H9 (cell line): ENCODE results near the gene SPECC1. TPM values are rescaled to one million over a fixed set of nuclear protein-coding genes. Genes with fewer than 3 reads are reported as not detected.

Source experiments
- DNase-seq: peaks from one replicate; pipeline ENCODE4 v3.0.0-alpha.2; 2017
- H2AFZ ChIP-seq: one replicate; pipeline ENCODE4 v1.6.1; 2013; ENCODE audit warnings: mild to moderate bottlenecking, low read length, control low read depth, moderate library complexity
- H2AK5ac ChIP-seq: 2 replicates; pipeline ENCODE4 v1.6.1; 2013; ENCODE audit warnings: low read length, control low read depth, mixed read lengths; ENCODE audit not compliant: insufficient read length
- H2BK120ac ChIP-seq: one replicate; pipeline ENCODE4 v1.6.1; 2013; ENCODE audit warnings: low read depth, mild to moderate bottlenecking, low read length, control low read depth, inconsistent platforms; ENCODE audit not compliant: poor library complexity, severe bottlenecking
- H2BK12ac ChIP-seq: 2 replicates; pipeline ENCODE4 v1.6.1; 2013; ENCODE audit warnings: low read length, control low read depth, mixed read lengths, low read depth; ENCODE audit not compliant: insufficient read length
- H2BK15ac ChIP-seq: 2 replicates; pipeline ENCODE4 v1.6.1; 2013; ENCODE audit warnings: low read depth, low read length, control low read depth
- H2BK20ac ChIP-seq: one replicate; pipeline ENCODE4 v1.6.1; 2013; ENCODE audit warnings: low read depth, mild to moderate bottlenecking, low read length, control low read depth, inconsistent platforms; ENCODE audit not compliant: poor library complexity, severe bottlenecking
- H2BK5ac ChIP-seq: 2 replicates; pipeline ENCODE4 v1.6.1; 2013; ENCODE audit warnings: low read length, control low read depth, mixed read lengths; ENCODE audit not compliant: insufficient read length
- H3K14ac ChIP-seq: 2 replicates; pipeline ENCODE4 v1.6.1; 2013; ENCODE audit warnings: low read length, control low read depth; ENCODE audit not compliant: insufficient read depth
- H3K18ac ChIP-seq: 2 replicates; pipeline ENCODE4 v1.6.1; 2013; ENCODE audit warnings: low read depth, mild to moderate bottlenecking, mixed read lengths, low read length, control low read depth; ENCODE audit not compliant: insufficient read length
- H3K23ac ChIP-seq: 2 replicates; pipeline ENCODE4 v1.6.1; 2013; ENCODE audit warnings: low read length, control low read depth, mixed read lengths, low read depth; ENCODE audit not compliant: insufficient read length
- H3K23me2 ChIP-seq: 2 replicates; pipeline ENCODE4 v1.6.1; 2013; ENCODE audit warnings: low read depth, mild to moderate bottlenecking, mixed read lengths, low read length, control low read depth; ENCODE audit not compliant: insufficient read length, poor library complexity, severe bottlenecking
- H3K27ac ChIP-seq: 2 replicates; pipeline ENCODE4 v1.5.1; 2013; ENCODE audit warnings: low read length, control low read depth, mixed read lengths, low read depth; ENCODE audit not compliant: insufficient read length
- H3K27me3 ChIP-seq: 2 replicates; pipeline ENCODE4 v1.6.1; 2013; ENCODE audit warnings: low read length, control low read depth, inconsistent platforms; ENCODE audit not compliant: insufficient read depth
- H3K4ac ChIP-seq: 2 replicates; pipeline ENCODE4 v1.6.1; 2013; ENCODE audit warnings: low read depth, mild to moderate bottlenecking, control low read depth, inconsistent platforms, low read length, moderate library complexity
- H3K4me1 ChIP-seq: 2 replicates; pipeline ENCODE4 v1.6.1; 2013; ENCODE audit warnings: low read length, control low read depth, inconsistent platforms; ENCODE audit not compliant: insufficient read depth
- H3K4me2 ChIP-seq: 2 replicates; pipeline ENCODE4 v1.6.1; 2013; ENCODE audit warnings: low read length, control low read depth, mixed read lengths; ENCODE audit not compliant: insufficient read length, insufficient read depth
- H3K56ac ChIP-seq: 2 replicates; pipeline ENCODE4 v1.6.1; 2013; ENCODE audit warnings: low read depth, mild to moderate bottlenecking, mixed read lengths, low read length, control low read depth; ENCODE audit not compliant: insufficient read length
- H3K79me1 ChIP-seq: 2 replicates; pipeline ENCODE4 v1.6.1; 2013; ENCODE audit warnings: low read depth, mild to moderate bottlenecking, moderate library complexity, low read length, control low read depth, inconsistent platforms; ENCODE audit not compliant: insufficient read depth, poor library complexity, severe bottlenecking
- H3K79me2 ChIP-seq: 2 replicates; pipeline ENCODE4 v1.6.1; 2013; ENCODE audit warnings: low read length, control low read depth, inconsistent platforms; ENCODE audit not compliant: insufficient read depth
- H3K9ac ChIP-seq: 2 replicates; pipeline ENCODE4 v1.6.1; 2013; ENCODE audit warnings: low read length, control low read depth, mixed read lengths; ENCODE audit not compliant: insufficient read length; ENCODE audit errors: extremely low read depth
- H3K9me3 ChIP-seq: one replicate; pipeline ENCODE4 v1.6.1; 2013; ENCODE audit warnings: low read depth, low read length, inconsistent platforms; ENCODE audit not compliant: control insufficient read depth
- H3T11ph ChIP-seq: one replicate; pipeline ENCODE4 v1.6.1; 2013; ENCODE audit warnings: mild to moderate bottlenecking, low read length, control low read depth, inconsistent platforms
- H4K20me1 ChIP-seq: one replicate; pipeline ENCODE4 v1.6.1; 2013; ENCODE audit not compliant: control insufficient read depth, insufficient read length, insufficient read depth
- H4K5ac ChIP-seq: 2 replicates; pipeline ENCODE4 v1.6.1; 2013; ENCODE audit warnings: low read depth, mild to moderate bottlenecking, mixed read lengths, low read length, control low read depth; ENCODE audit not compliant: insufficient read length
- H4K8ac ChIP-seq: replicated peaks from 2 replicates; pipeline ENCODE4 v1.6.1; 2013; ENCODE audit warnings: low read length, control low read depth, mixed read lengths, low read depth; ENCODE audit not compliant: insufficient read length
- H4K91ac ChIP-seq: 2 replicates; pipeline ENCODE4 v1.6.1; 2013; ENCODE audit warnings: low read depth, mild to moderate bottlenecking, moderate library complexity, mixed read lengths, low read length, control low read depth; ENCODE audit not compliant: insufficient read length
- H3K27ac Mint-ChIP-seq, 3 experiments: 2 replicates in 2 of 3; 3 replicates in 1 of 3; pipeline ENCODE4 v1.8.0; 2020 to 2021; ENCODE audit warnings: mixed read lengths in 3 of 3, mild to moderate bottlenecking in 1 of 3, moderate library complexity in 1 of 3
- H3K27me3 Mint-ChIP-seq: 2 replicates; pipeline ENCODE4 v1.8.0; 2021; ENCODE audit warnings: low read depth, mild to moderate bottlenecking, moderate library complexity, mixed read lengths
- H3K36me3 Mint-ChIP-seq, 3 experiments: 2 replicates in 2 of 3; 3 replicates in 1 of 3; pipeline ENCODE4 v1.8.0; 2020 to 2021; ENCODE audit warnings: low read depth in 3 of 3, mixed read lengths in 3 of 3; ENCODE audit not compliant: insufficient read depth in 1 of 3
- H3K4me1 Mint-ChIP-seq, 2 experiments: 2 replicates each; pipeline ENCODE4 v1.8.0; 2020; ENCODE audit warnings: mixed read lengths in 2 of 2
- H3K4me3 Mint-ChIP-seq, 2 experiments: 2 replicates in 1 of 2; 3 replicates in 1 of 2; pipeline ENCODE4 v1.8.0; 2020 to 2021; ENCODE audit warnings: mild to moderate bottlenecking in 2 of 2, mixed read lengths in 2 of 2, moderate library complexity in 1 of 2
- H3K9me3 Mint-ChIP-seq, 2 experiments: 2 replicates in 1 of 2; 3 replicates in 1 of 2; pipeline ENCODE4 v1.8.0; 2020; ENCODE audit warnings: mild to moderate bottlenecking in 2 of 2, mixed read lengths in 2 of 2, moderate library complexity in 1 of 2
- CTCF ChIP-seq: fragments of 200-600 bp; sonication (generic); conservative IDR thresholded peaks from 3 replicates; pipeline ENCODE4 v1.8.0; 2021; ENCODE audit warnings: antibody characterized with exemption, mild to moderate bottlenecking
- WGBS: extraction: QIAGEN DNeasy Blood & Tissue Kit; methylation state at CpG from one replicate; pipeline ENCODE4 v1.1.7; 2013; ENCODE audit warnings: missing lambda C conversion rate, low lambda C conversion rate, mixed read lengths; ENCODE audit not compliant: insufficient read length; ENCODE audit errors: extremely low coverage; 5-methylcytosine and 5-hydroxymethylcytosine counted together
- total RNA-seq: library from RNA; stranded (reverse); gene quantifications from 2 replicates; pipeline ENCODE4 v1.2.1, GENCODE V29; 2021

The SPECC1 gene
- total RNA-seq, 1 experiment from 2014 or later = 65.7 TPM

GRCh38 chr17:20315311-20315710, 306.2 kb downstream of the SPECC1 start:
- H3K36me3 Mint-ChIP-seq = peaks cover 5 to 15% (median 15%) of the 10 kb centered on the region in 3 experiments; a peak in 6 of 7 replicates
- no peak overlapping the region for H3K23ac ChIP-seq
- no peak overlapping the region for H2AFZ ChIP-seq
- no peak overlapping the region for H4K8ac ChIP-seq
- no peaks in the 10 kb centered on the region for H3K9me3 ChIP-seq
- no peak overlapping the region for H3K27ac ChIP-seq
- no peak overlapping the region for H3K56ac ChIP-seq
- H2BK20ac ChIP-seq = no peak overlapping the region
- H4K5ac ChIP-seq = no peak overlapping the region
- peak; percentile 28 for DNase-seq
- H2BK5ac ChIP-seq = no peak overlapping the region
- H3K14ac ChIP-seq = no peak overlapping the region
- no peak overlapping the region for H4K91ac ChIP-seq
- no peak overlapping the region for H3K4me2 ChIP-seq
- no peak overlapping the region for H2BK15ac ChIP-seq
- H3K9me3 Mint-ChIP-seq = no peaks in the 10 kb centered on the region
- H3K27me3 Mint-ChIP-seq = peaks cover 5% of the 10 kb centered on the region
- no peak overlapping the region for H2BK12ac ChIP-seq
- no peaks in the 10 kb centered on the region for H3K4me1 ChIP-seq
- H3K18ac ChIP-seq = no peak overlapping the region
- no peak overlapping the region for H3K9ac ChIP-seq
- H3K4ac ChIP-seq = no peak overlapping the region
- no peaks in the 10 kb centered on the region for H4K20me1 ChIP-seq
- WGBS = no CpG with 5 or more reads among the region's 10 CpGs
- H3K27ac Mint-ChIP-seq = peak overlapping the region in 1 of 3 experiments; percentile 10; a peak in 1 of 7 replicates
- H3K27me3 ChIP-seq = no peaks in the 10 kb centered on the region
- H3K4me3 Mint-ChIP-seq = no peak overlapping the region
- no peak overlapping the region for H2AK5ac ChIP-seq
- no peaks in the 10 kb centered on the region for H3K23me2 ChIP-seq
- no peak overlapping the region for H2BK120ac ChIP-seq
- H3K79me1 ChIP-seq = no peaks in the 10 kb centered on the region
- H3K4me1 Mint-ChIP-seq = no peaks in the 10 kb centered on the region
- H3K79me2 ChIP-seq = no peaks in the 10 kb centered on the region
- TF ChIP-seq CTCF = no peak
- H3T11ph ChIP-seq = no peak overlapping the region
